Measurements from ENCODE around the gene CRY1.
"Not testable (repeated sequence)": the region's sequence is repeated elsewhere in the genome, so short reads cannot be mapped to it uniquely, and the experiment has no call there.

CRY1 gene

GRCh38 chr12:107096571-107096970 is 3.2 kb upstream of the CRY1 start:
- Mint-ChIP-seq H3K27me3 (peaks cover 3% of the 10 kb centered on the region), H3K36me3 (ENCODE audit: low read depth) (peaks cover 5% of the 10 kb centered on the region), H3K9me3 (peaks cover 6% of the 10 kb centered on the region), H3K4me3 (no peak overlapping the region), H3K4me1 (ENCODE audit: low read depth) (peaks cover 9% of the 10 kb centered on the region), H3K27ac (no peak overlapping the region)
- no peak for DNase-seq

GRCh38 chr12:107094183-107094448 is 767 bp upstream of the CRY1 start:
- peaks cover 10% of the 10 kb centered on the region for H3K36me3 Mint-ChIP-seq (ENCODE audit: low read depth)
- no peak overlapping the region for H3K4me3 Mint-ChIP-seq
- H3K27me3 Mint-ChIP-seq: peaks cover 3% of the 10 kb centered on the region
- H3K4me1 Mint-ChIP-seq (ENCODE audit: low read depth): peaks cover 12% of the 10 kb centered on the region
- H3K27ac Mint-ChIP-seq: no peak overlapping the region
- peaks cover 6% of the 10 kb centered on the region for H3K9me3 Mint-ChIP-seq
- no peak for DNase-seq

GRCh38 chr12:107092669-107093416 is 506 bp downstream of the CRY1 start:
- H3K27ac Mint-ChIP-seq: no peak overlapping the region
- peaks cover 10% of the 10 kb centered on the region for H3K36me3 Mint-ChIP-seq (ENCODE audit: low read depth)
- peak; percentile 90 for DNase-seq
- H3K4me1 Mint-ChIP-seq (ENCODE audit: low read depth): peaks cover 20% of the 10 kb centered on the region
- H3K9me3 Mint-ChIP-seq: peaks cover 6% of the 10 kb centered on the region
- H3K27me3 Mint-ChIP-seq: peaks cover 3% of the 10 kb centered on the region
- no peak overlapping the region for H3K4me3 Mint-ChIP-seq

GRCh38 chr12:107091989-107092641 is 1.2 kb downstream of the CRY1 start:
- Mint-ChIP-seq H3K9me3 (peaks cover 6% of the 10 kb centered on the region), H3K36me3 (ENCODE audit: low read depth) (peaks cover 12% of the 10 kb centered on the region), H3K27ac (no peak overlapping the region), H3K4me1 (ENCODE audit: low read depth) (peaks cover 22% of the 10 kb centered on the region), H3K4me3 (no peak overlapping the region), H3K27me3 (no peaks in the 10 kb centered on the region)
- no peak for DNase-seq

GRCh38 chr12:107091381-107091780 is 2.0 kb downstream of the CRY1 start:
- peaks cover 17% of the 10 kb centered on the region for H3K36me3 Mint-ChIP-seq (ENCODE audit: low read depth)
- peaks cover 6% of the 10 kb centered on the region for H3K9me3 Mint-ChIP-seq
- no peak overlapping the region for H3K27ac Mint-ChIP-seq
- H3K27me3 Mint-ChIP-seq: no peaks in the 10 kb centered on the region
- no peak for DNase-seq
- H3K4me3 Mint-ChIP-seq: no peak overlapping the region
- peaks cover 27% of the 10 kb centered on the region for H3K4me1 Mint-ChIP-seq (ENCODE audit: low read depth)

GRCh38 chr12:107090711-107091110 is 2.6 kb downstream of the CRY1 start:
- peaks cover under 1% of the 10 kb centered on the region for H3K9me3 Mint-ChIP-seq
- peaks cover 20% of the 10 kb centered on the region for H3K36me3 Mint-ChIP-seq (ENCODE audit: low read depth)
- H3K27ac Mint-ChIP-seq: no peak overlapping the region
- peaks cover 30% of the 10 kb centered on the region for H3K4me1 Mint-ChIP-seq (ENCODE audit: low read depth)
- no peaks in the 10 kb centered on the region for H3K27me3 Mint-ChIP-seq
- no peak overlapping the region for H3K4me3 Mint-ChIP-seq
- no peak for DNase-seq

- Mint-ChIP-seq H3K4me1 (ENCODE audit: low read depth) (peaks cover 35% of the 10 kb centered on the region), H3K27ac (no peak overlapping the region), H3K4me3 (no peak overlapping the region), H3K9me3 (no peaks in the 10 kb centered on the region), H3K36me3 (ENCODE audit: low read depth) (peaks cover 30% of the 10 kb centered on the region), H3K27me3 (no peaks in the 10 kb centered on the region)
- no peak for DNase-seq
Observed at GRCh38 chr12:107088912-107089311, 4.4 kb downstream of the CRY1 start.

- no peak overlapping the region for H3K27ac Mint-ChIP-seq
- DNase-seq: no peak
- H3K36me3 Mint-ChIP-seq (ENCODE audit: low read depth): peaks cover 36% of the 10 kb centered on the region
- no peak overlapping the region for H3K4me3 Mint-ChIP-seq
- H3K4me1 Mint-ChIP-seq (ENCODE audit: low read depth): peaks cover 45% of the 10 kb centered on the region
- H3K9me3 Mint-ChIP-seq: peaks cover 6% of the 10 kb centered on the region
- H3K27me3 Mint-ChIP-seq: no peaks in the 10 kb centered on the region
Observed at GRCh38 chr12:107086314-107086713, 7.0 kb downstream of the CRY1 start.

GRCh38 chr12:107081778-107082177 is 11.6 kb downstream of the CRY1 start:
- Mint-ChIP-seq H3K4me1 (ENCODE audit: low read depth) (peaks cover 38% of the 10 kb centered on the region), H3K4me3 (no peak overlapping the region), H3K27me3 (no peaks in the 10 kb centered on the region), H3K9me3 (peaks cover 6% of the 10 kb centered on the region), H3K36me3 (ENCODE audit: low read depth) (peaks cover 28% of the 10 kb centered on the region), H3K27ac (no peak overlapping the region)
- no peak for DNase-seq

- no peak overlapping the region for H3K4me3 Mint-ChIP-seq
- DNase-seq: no peak
- H3K27me3 Mint-ChIP-seq: no peaks in the 10 kb centered on the region
- H3K9me3 Mint-ChIP-seq: peaks cover 6% of the 10 kb centered on the region
- H3K36me3 Mint-ChIP-seq (ENCODE audit: low read depth): peaks cover 18% of the 10 kb centered on the region
- H3K27ac Mint-ChIP-seq: no peak overlapping the region
- H3K4me1 Mint-ChIP-seq (ENCODE audit: low read depth): peaks cover 38% of the 10 kb centered on the region
Observed at GRCh38 chr12:107080299-107080698, 13.1 kb downstream of the CRY1 start.

- no peak for DNase-seq
- Mint-ChIP-seq H3K9me3 (peaks cover 6% of the 10 kb centered on the region), H3K27ac (no peak overlapping the region), H3K36me3 (ENCODE audit: low read depth) (peaks cover 11% of the 10 kb centered on the region), H3K4me3 (no peak overlapping the region), H3K27me3 (no peaks in the 10 kb centered on the region), H3K4me1 (ENCODE audit: low read depth) (peaks cover 34% of the 10 kb centered on the region)
Observed at GRCh38 chr12:107079172-107080011, 14.0 kb downstream of the CRY1 start.

GRCh38 chr12:107073266-107073665 is 20.1 kb downstream of the CRY1 start:
- not testable (repeated sequence) for DNase-seq; H3K27me3 Mint-ChIP-seq; H3K36me3 Mint-ChIP-seq (ENCODE audit: low read depth); H3K27ac Mint-ChIP-seq; H3K9me3 Mint-ChIP-seq; H3K4me3 Mint-ChIP-seq
- peaks cover 22% of the 10 kb centered on the region for H3K4me1 Mint-ChIP-seq (ENCODE audit: low read depth)

- Mint-ChIP-seq H3K4me3 (no peak overlapping the region), H3K36me3 (ENCODE audit: low read depth) (peaks cover 32% of the 10 kb centered on the region), H3K9me3 (peaks cover 5% of the 10 kb centered on the region)
Observed at GRCh38 chr12:107066691-107067090, 26.7 kb downstream of the CRY1 start.

GRCh38 chr12:107064687-107065086 is 28.7 kb downstream of the CRY1 start:
- no peak for DNase-seq
- H3K36me3 Mint-ChIP-seq (ENCODE audit: low read depth): peaks cover 32% of the 10 kb centered on the region
- H3K27me3 Mint-ChIP-seq: no peaks in the 10 kb centered on the region
- no peak overlapping the region for H3K4me3 Mint-ChIP-seq
- H3K27ac Mint-ChIP-seq: no peak overlapping the region
- H3K9me3 Mint-ChIP-seq: peaks cover 5% of the 10 kb centered on the region
- H3K4me1 Mint-ChIP-seq (ENCODE audit: low read depth): peaks cover 7% of the 10 kb centered on the region

More at GRCh38 chr12:107066691-107067090, 26.7 kb downstream of the CRY1 start:
- Mint-ChIP-seq H3K4me1 (ENCODE audit: low read depth) (peaks cover 7% of the 10 kb centered on the region), H3K27ac (no peak overlapping the region), H3K27me3 (no peaks in the 10 kb centered on the region)
- no peak for DNase-seq

GRCh38 chr12:107064243-107064642 is 29.1 kb downstream of the CRY1 start:
- H3K27ac Mint-ChIP-seq: no peak overlapping the region
- H3K27me3 Mint-ChIP-seq: no peaks in the 10 kb centered on the region
- peaks cover 7% of the 10 kb centered on the region for H3K4me1 Mint-ChIP-seq (ENCODE audit: low read depth)
- H3K36me3 Mint-ChIP-seq (ENCODE audit: low read depth): peaks cover 32% of the 10 kb centered on the region
- DNase-seq: no peak
- H3K9me3 Mint-ChIP-seq: peaks cover 5% of the 10 kb centered on the region
- H3K4me3 Mint-ChIP-seq: no peak overlapping the region
